Activated naive CD4-positive, alpha-beta T cell treated with anti-CD3 and anti-CD28 coated beads, Interleukin-2, amount 50 U/mL, for 72 hours (primary cell): ENCODE measurements around the gene TLCD2. TPM values are rescaled to one million over a fixed set of nuclear protein-coding genes. Genes with fewer than 3 reads are reported as not detected.
"Not testable (repeated sequence)": the region's sequence is repeated elsewhere in the genome, so short reads cannot be mapped to it uniquely, and the experiment has no call there.

Experiments
- ATAC-seq, 2 donors: fragments of 150-1000 bp; cut with Tn5 transposase; 2 replicates each; pipeline ENCODE4 v1.10.0; 2021; ENCODE audit warnings: mild to moderate bottlenecking in 2 of 2, moderate library complexity in 2 of 2
- DNase-seq, 2 donors: peaks; one replicate each; pipeline ENCODE4 v3.0.0; 2021 to 2022; ENCODE audit warnings: low spot score in 2 of 2
- H3K27ac Mint-ChIP-seq, 2 donors: one replicate each; pipeline ENCODE4 v1.8.0; 2022; ENCODE audit warnings: mild to moderate bottlenecking in 2 of 2, mixed read lengths in 2 of 2
- H3K36me3 Mint-ChIP-seq, 2 donors: one replicate each; pipeline ENCODE4 v1.8.0; 2022; ENCODE audit warnings: mixed read lengths in 2 of 2
- H3K9me3 Mint-ChIP-seq, 2 donors: one replicate each; pipeline ENCODE4 v1.8.0; 2022; ENCODE audit warnings: mixed read lengths in 2 of 2
- total RNA-seq, 2 donors: library from RNA; stranded (reverse); gene quantifications; one replicate each; pipeline ENCODE4 v1.2.3, GENCODE V29; 2022

Gene TLCD2
- total RNA-seq, 2 donors from 2014 or later = 0.10 to 0.25 TPM

- Mint-ChIP-seq H3K36me3 (peaks cover 51 to 61% of the 10 kb centered on the region in 2 donors), H3K27ac (peak overlapping the region; percentile 88 to 98), H3K9me3 (no peaks in the 10 kb centered on the region)
- no peak for ATAC-seq
- DNase-seq = no peak
These were observed 26.7 kb downstream of the TLCD2 start for GRCh38 chr17:1683459-1683858.

- ATAC-seq (no peak), DNase-seq (no peak)
- no peak overlapping the region for H3K27ac Mint-ChIP-seq
- H3K36me3 Mint-ChIP-seq = peaks cover 36 to 64% of the 10 kb centered on the region in 2 donors
- no peaks in the 10 kb centered on the region for H3K9me3 Mint-ChIP-seq
These were observed 33.8 kb downstream of the TLCD2 start for GRCh38 chr17:1676401-1676800.

GRCh38 chr17:1673041-1673785 is 37.0 kb downstream of the TLCD2 start:
- peak in 1 of 2 donors; percentile 57 for ATAC-seq
- Mint-ChIP-seq H3K36me3 (peaks cover 25 to 62% of the 10 kb centered on the region in 2 donors), H3K9me3 (no peaks in the 10 kb centered on the region), H3K27ac (no peak overlapping the region)
- DNase-seq = no peak

- H3K27ac Mint-ChIP-seq = not testable (repeated sequence)
- peaks cover 27 to 30% of the 10 kb centered on the region in 2 donors for H3K36me3 Mint-ChIP-seq
These were observed 46.2 kb downstream of the TLCD2 start for GRCh38 chr17:1663934-1664333.

GRCh38 chr17:1661045-1661444 is 49.1 kb downstream of the TLCD2 start:
- peak overlapping the region in 1 of 2 donors; percentile 29 for H3K27ac Mint-ChIP-seq
- no peak for DNase-seq
- ATAC-seq = no peak

More at GRCh38 chr17:1663934-1664333, 46.2 kb downstream of the TLCD2 start:
- not testable (repeated sequence) for DNase-seq, H3K9me3 Mint-ChIP-seq, ATAC-seq

GRCh38 chr17:1658100-1658499 is 52.1 kb downstream of the TLCD2 start:
- Mint-ChIP-seq H3K36me3 (peaks cover 52 to 56% of the 10 kb centered on the region in 2 donors), H3K9me3 (no peaks in the 10 kb centered on the region), H3K27ac (no peak overlapping the region)
- no peak for ATAC-seq
- DNase-seq = no peak

More at GRCh38 chr17:1661045-1661444, 49.1 kb downstream of the TLCD2 start:
- Mint-ChIP-seq H3K9me3 (no peaks in the 10 kb centered on the region), H3K36me3 (peaks cover 44 to 50% of the 10 kb centered on the region in 2 donors)

GRCh38 chr17:1653735-1654134 is 56.4 kb downstream of the TLCD2 start:
- no peak for DNase-seq
- Mint-ChIP-seq H3K36me3 (peaks cover 27 to 31% of the 10 kb centered on the region in 2 donors), H3K9me3 (no peaks in the 10 kb centered on the region), H3K27ac (peak overlapping the region in 1 of 2 donors; percentile 29)
- no peak for ATAC-seq

GRCh38 chr17:1652794-1653193 is 57.4 kb downstream of the TLCD2 start:
- H3K9me3 Mint-ChIP-seq, ATAC-seq, DNase-seq, H3K27ac Mint-ChIP-seq: not testable (repeated sequence)
- peaks cover 21% of the 10 kb centered on the region in 2 donors for H3K36me3 Mint-ChIP-seq

Other genes with a start within 250 kb of the TLCD2 start
- gene MYO1C, start 217.7 kb downstream of the TLCD2 start, total RNA-seq = 10 to 100 TPM; 10.6 to 32.2 TPM
- gene INPP5K, start 193.8 kb downstream of the TLCD2 start, total RNA-seq = 10 to 100 TPM; 20.7 to 35.1 TPM
- 10 to 100 TPM; 13.8 to 39.2 TPM for gene PITPNA, start 147.6 kb downstream of the TLCD2 start, total RNA-seq
- gene SLC43A2, start 81.5 kb downstream of the TLCD2 start, total RNA-seq = under 1 TPM; 0.57 to 0.62 TPM
- gene SCARF1, start 64.6 kb downstream of the TLCD2 start, total RNA-seq = 1 to 10 TPM; 1.1 to 2.3 TPM
- 1 to 10 TPM; 1.7 to 2.5 TPM for gene RILP, start 60.5 kb downstream of the TLCD2 start, total RNA-seq
- gene PRPF8, start 25.5 kb downstream of the TLCD2 start, total RNA-seq = 100 to 1,000 TPM; 414 to 433 TPM
- gene WDR81, start 14.3 kb upstream of the TLCD2 start, total RNA-seq = 10 to 100 TPM; 11.4 to 13.4 TPM
- gene SERPINF2, start 32.5 kb upstream of the TLCD2 start, total RNA-seq = under 1 TPM in 1 of 2 donors, not detected in 1; 0.36 TPM
- gene SERPINF1, start 51.7 kb upstream of the TLCD2 start, total RNA-seq = under 1 TPM in 1 of 2 donors, not detected in 1; 0.41 TPM
- 10 to 100 TPM; 18.5 to 19.8 TPM for gene SMYD4, start 119.5 kb upstream of the TLCD2 start, total RNA-seq
- 100 to 1,000 TPM; 118 to 174 TPM for gene RPA1, start 119.6 kb upstream of the TLCD2 start, total RNA-seq